GM23338 (cell line): ENCODE results near the gene ABL1.

Source experiments
- EZH2 ChIP-seq: fragments of 200-600 bp; sonication (generic); IDR thresholded peaks from one replicate; pipeline ENCODE4 v1.8.0; 2017; ENCODE audit warnings: antibody characterized with exemption, mild to moderate bottlenecking, low read depth; ENCODE audit not compliant: unreplicated experiment
- EZH2phosphoT487 ChIP-seq: fragments of 200-600 bp; sonication (generic); IDR thresholded peaks from one replicate; pipeline ENCODE4 v1.8.1; 2018; ENCODE audit warnings: antibody characterized with exemption; ENCODE audit not compliant: unreplicated experiment
- REST ChIP-seq: IDR thresholded peaks from one replicate; pipeline ENCODE4 v1.6.1; 2018; ENCODE audit warnings: antibody characterized with exemption; ENCODE audit not compliant: unreplicated experiment
- TF ChIP-seq, protein P1 (sequence below), 2 experiments: fragments of 200-600 bp in 1 of 2; sonication (generic) in 1 of 2; conservative IDR thresholded peaks; 2 replicates each; pipeline versions ENCODE4 v1.5.1 to v1.6.1; 2016 to 2017; ENCODE audit warnings: antibody characterized with exemption in 2 of 2, low read depth in 2 of 2, mild to moderate bottlenecking in 2 of 2, moderate library complexity in 1 of 2

DNA sequence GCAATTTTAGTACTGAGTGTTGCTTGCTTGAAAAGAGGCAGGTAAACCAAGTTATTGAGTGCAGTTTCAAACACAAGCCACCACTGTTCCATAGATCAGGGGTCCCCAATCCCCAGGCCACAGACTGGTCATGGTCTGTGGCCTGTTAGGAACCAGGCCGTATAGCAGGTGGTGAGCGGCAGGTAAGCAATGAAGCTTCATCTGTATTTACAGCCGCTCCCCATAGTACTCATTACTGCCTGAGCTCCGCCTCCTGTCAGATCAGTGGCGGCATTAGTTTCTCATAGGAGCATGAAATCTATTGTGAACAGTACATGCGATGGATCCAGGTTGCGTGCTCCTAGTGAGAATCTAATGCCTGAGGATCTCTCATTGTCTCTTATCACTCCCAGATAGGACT is 41.5 kb upstream of the ABL1 start:
- no peak for TF ChIP-seq EZH2
- TF ChIP-seq, protein P1, sequence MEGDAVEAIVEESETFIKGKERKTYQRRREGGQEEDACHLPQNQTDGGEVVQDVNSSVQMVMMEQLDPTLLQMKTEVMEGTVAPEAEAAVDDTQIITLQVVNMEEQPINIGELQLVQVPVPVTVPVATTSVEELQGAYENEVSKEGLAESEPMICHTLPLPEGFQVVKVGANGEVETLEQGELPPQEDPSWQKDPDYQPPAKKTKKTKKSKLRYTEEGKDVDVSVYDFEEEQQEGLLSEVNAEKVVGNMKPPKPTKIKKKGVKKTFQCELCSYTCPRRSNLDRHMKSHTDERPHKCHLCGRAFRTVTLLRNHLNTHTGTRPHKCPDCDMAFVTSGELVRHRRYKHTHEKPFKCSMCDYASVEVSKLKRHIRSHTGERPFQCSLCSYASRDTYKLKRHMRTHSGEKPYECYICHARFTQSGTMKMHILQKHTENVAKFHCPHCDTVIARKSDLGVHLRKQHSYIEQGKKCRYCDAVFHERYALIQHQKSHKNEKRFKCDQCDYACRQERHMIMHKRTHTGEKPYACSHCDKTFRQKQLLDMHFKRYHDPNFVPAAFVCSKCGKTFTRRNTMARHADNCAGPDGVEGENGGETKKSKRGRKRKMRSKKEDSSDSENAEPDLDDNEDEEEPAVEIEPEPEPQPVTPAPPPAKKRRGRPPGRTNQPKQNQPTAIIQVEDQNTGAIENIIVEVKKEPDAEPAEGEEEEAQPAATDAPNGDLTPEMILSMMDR (conservative IDR thresholded peaks at IDR 0.05; ENCODE audit: low read depth in 2 of 2), result no peak
- TF ChIP-seq EZH2phosphoT487, result no peak
- no peak for TF ChIP-seq REST
